IMR-90 (cell line): Measurements from ENCODE around the gene DOK3. TPM values are rescaled to one million over a fixed set of nuclear protein-coding genes. Genes with fewer than 3 reads are reported as not detected.

ENCODE experiments used
- ATAC-seq: fragments of 200-7000 bp; cut with Tn5 transposase; 2 replicates; pipeline ENCODE4 v1.9.1; 2020; ENCODE audit warnings: low read depth, mild to moderate bottlenecking, moderate library complexity
- BruUV-seq: library from RNA; stranded (reverse); fragments of 400-500 nt; replicated peaks from 2 replicates; lab custom pipeline; 2021; lab: Mats Ljungman, UMichigan
- CTCF ChIA-PET: fragments of 300-600 bp; formaldehyde crosslinking; extraction: SDS; loops from one replicate; lab custom pipeline; 2021; ENCODE audit warnings: antibody characterized with exemption; lab: Yijun Ruan, JAX
- POLR2A ChIA-PET: fragments of 300-600 bp; sonication (Branson Sonifier 250); formaldehyde crosslinking; loops from one replicate; lab custom pipeline; 2022; ENCODE audit warnings: antibody characterized with exemption; ENCODE audit not compliant: unreplicated experiment; lab: Charles Lee
- DNase-seq: peaks from one replicate; pipeline ENCODE4 v3.0.0; 2013
- H2AFZ ChIP-seq: replicated peaks from 2 replicates; pipeline ENCODE3; 2013; ENCODE audit warnings: low read length, mild to moderate bottlenecking; ENCODE audit not compliant: poor library complexity
- H2AK5ac ChIP-seq: 2 replicates; pipeline ENCODE4 v1.6.1; 2013; ENCODE audit warnings: low read depth, low read length, inconsistent platforms
- H2AK9ac ChIP-seq: replicated peaks from 2 replicates; pipeline ENCODE3; 2013; ENCODE audit warnings: mild to moderate bottlenecking, low read depth, low read length, moderate library complexity; ENCODE audit not compliant: poor library complexity
- H2BK120ac ChIP-seq: 2 replicates; pipeline ENCODE4 v1.6.1; 2013; ENCODE audit warnings: low read depth, low read length, inconsistent platforms
- H2BK15ac ChIP-seq: 3 replicates; pipeline ENCODE4 v1.6.1; 2013; ENCODE audit warnings: low read depth, low read length, inconsistent platforms
- H2BK20ac ChIP-seq: 2 replicates; pipeline ENCODE4 v1.6.1; 2013; ENCODE audit warnings: low read depth, mild to moderate bottlenecking, inconsistent platforms, low read length, moderate library complexity
- H2BK5ac ChIP-seq: 2 replicates; pipeline ENCODE4 v1.6.1; 2013; ENCODE audit warnings: mild to moderate bottlenecking, low read depth, low read length, inconsistent platforms; ENCODE audit not compliant: poor library complexity, severe bottlenecking
- H3K14ac ChIP-seq: replicated peaks from 2 replicates; pipeline ENCODE4 v1.6.1; 2013; ENCODE audit warnings: low read depth, low read length, inconsistent platforms
- H3K18ac ChIP-seq: 2 replicates; pipeline ENCODE4 v1.6.1; 2013; ENCODE audit warnings: low read depth, low read length, control low read depth
- H3K23ac ChIP-seq: 2 replicates; pipeline ENCODE4 v1.6.1; 2013; ENCODE audit warnings: low read depth, low read length, inconsistent platforms
- H3K27ac ChIP-seq: 2 replicates; pipeline ENCODE4 v1.5.1; 2013; ENCODE audit warnings: mild to moderate bottlenecking, control low read depth, low read length; ENCODE audit not compliant: insufficient read depth
- H3K27me3 ChIP-seq: 2 replicates; pipeline ENCODE4 v1.6.1; 2013; ENCODE audit warnings: low read length; ENCODE audit not compliant: control insufficient read depth, insufficient read depth
- H3K36me3 ChIP-seq: 2 replicates; pipeline ENCODE4 v1.6.1; 2013; ENCODE audit warnings: low read length, mixed read lengths; ENCODE audit not compliant: control insufficient read depth, insufficient read depth
- H3K4ac ChIP-seq: 2 replicates; pipeline ENCODE4 v1.6.1; 2013; ENCODE audit warnings: low read depth, low read length, inconsistent platforms
- H3K4me1 ChIP-seq: 2 replicates; pipeline ENCODE4 v1.6.1; 2013; ENCODE audit warnings: low read length, mixed read lengths; ENCODE audit not compliant: control insufficient read depth, insufficient read depth
- H3K4me2 ChIP-seq: 2 replicates; pipeline ENCODE4 v1.6.1; 2013; ENCODE audit warnings: low read depth, mild to moderate bottlenecking, control low read depth, low read length, moderate library complexity
- H3K4me3 ChIP-seq: 2 replicates; pipeline ENCODE4 v1.5.1; 2013; ENCODE audit warnings: low read depth, mild to moderate bottlenecking, control low read depth, low read length, moderate library complexity; ENCODE audit not compliant: insufficient read depth
- H3K56ac ChIP-seq: 2 replicates; pipeline ENCODE4 v1.6.1; 2013; ENCODE audit warnings: low read length, inconsistent platforms; ENCODE audit not compliant: insufficient read depth; ENCODE audit errors: extremely low read depth
- H3K79me1 ChIP-seq, 2 experiments: 2 replicates each; pipeline ENCODE4 v1.6.1; 2013; ENCODE audit warnings: low read length in 2 of 2, inconsistent platforms in 1 of 2, low read depth in 1 of 2
- H3K9ac ChIP-seq: 2 replicates; pipeline ENCODE4 v1.6.1; 2013; ENCODE audit warnings: low read depth, low read length, control low read depth
- H3K9me1 ChIP-seq: 2 replicates; pipeline ENCODE4 v1.6.1; 2013; ENCODE audit warnings: low read length, inconsistent platforms; ENCODE audit not compliant: insufficient read depth
- H3K9me3 ChIP-seq: 2 replicates; pipeline ENCODE4 v1.6.1; 2013; ENCODE audit warnings: low read length; ENCODE audit not compliant: control insufficient read depth, insufficient read depth
- H4K20me1 ChIP-seq: 2 replicates; pipeline ENCODE4 v1.6.1; 2013; ENCODE audit warnings: low read length, inconsistent platforms; ENCODE audit not compliant: insufficient read depth
- H4K5ac ChIP-seq: 2 replicates; pipeline ENCODE4 v1.6.1; 2013; ENCODE audit warnings: mild to moderate bottlenecking, low read depth, low read length, control low read depth
- H4K8ac ChIP-seq, 2 experiments: 2 replicates each; pipeline ENCODE4 v1.6.1; 2013; ENCODE audit warnings: low read depth in 2 of 2, low read length in 2 of 2, control low read depth in 1 of 2, inconsistent platforms in 1 of 2
- H4K91ac ChIP-seq: 2 replicates; pipeline ENCODE4 v1.6.1; 2013; ENCODE audit warnings: low read depth, low read length, inconsistent platforms; ENCODE audit not compliant: insufficient read depth
- CEBPB ChIP-seq: IDR thresholded peaks from 2 replicates; pipeline ENCODE4 v1.6.1; 2012; ENCODE audit warnings: low read depth, low read length, improper control_type of control experiment
- CHD1 ChIP-seq: IDR thresholded peaks from 2 replicates; pipeline ENCODE4 v1.6.1; 2012; ENCODE audit warnings: low read depth, low read length, improper control_type of control experiment
- NFE2L2 ChIP-seq: fragments of 150-350 bp; IDR thresholded peaks from 2 replicates; pipeline ENCODE4 v1.6.1; 2016; ENCODE audit warnings: low read depth, mild to moderate bottlenecking, low read length
- SMC3 ChIP-seq: fragments of 150-350 bp; IDR thresholded peaks from 2 replicates; pipeline ENCODE4 v1.6.1; 2016; ENCODE audit warnings: low read depth, mild to moderate bottlenecking, antibody characterized with exemption, low read length, moderate library complexity
- WGBS, 2 experiments: methylation state at CpG; one replicate each; pipeline versions ENCODE4 v1.1.5 to v1.1.7; 2013; ENCODE audit warnings: missing lambda C conversion rate in 2 of 2; ENCODE audit not compliant: insufficient read length in 1 of 2; ENCODE audit errors: extremely low coverage in 2 of 2; 5-methylcytosine and 5-hydroxymethylcytosine counted together
- dilution Hi-C: fragments of 300-500 bp; cut with HindIII; formaldehyde crosslinking; loops from one replicate; pipeline ENCODE4 v1.14.3; 2018; ENCODE audit warnings: low sequenced_read_pairs; ENCODE audit not compliant: unreplicated experiment
- in situ Hi-C: fragments of 300-500 bp; cut with MboI; formaldehyde crosslinking; loops from 3 replicates; pipeline ENCODE4 v1.14.3; 2019; ENCODE audit warnings: low sequenced_read_pairs, inconsistent platforms, mixed read lengths
- intact Hi-C: fragments of 100-400 bp; cut with micrococcal nuclease; formaldehyde crosslinking; loops from 2 replicates; pipeline ENCODE4 v1.10.0; 2022
- polyA plus RNA-seq, 3 experiments: library from polyadenylated mRNA; depleted of rRNA; stranded (reverse); fragments of >200 nt; gene quantifications; 2 replicates each; pipeline ENCODE4 v1.2.3, GENCODE V29; 2012; ENCODE audit warnings: low replicate concordance in 1 of 3
- total RNA-seq: library from RNA; depleted of rRNA; stranded (reverse); fragments of >200 nt; gene quantifications from 2 replicates; pipeline ENCODE4 v1.2.3, GENCODE V29; 2012

Gene DOK3
- total and polyA plus RNA-seq, 2 of the 4 experiments (the other 2 are of a cell fraction) = 0.54 to 3.9 TPM

- no peak overlapping the region for H3K9ac ChIP-seq
- peaks cover 77% of the 10 kb centered on the region for H4K20me1 ChIP-seq
- no peaks in the 10 kb centered on the region for H3K27me3 ChIP-seq
- H3K4ac ChIP-seq = no peak overlapping the region
- WGBS, 2 experiments = 94% methylated on average over 20 of the region's 25 CpGs; no CpG with 5 or more reads in 1 of the 2 experiments
- H2AK5ac ChIP-seq = no peak overlapping the region
- peaks cover 35% of the 10 kb centered on the region for H3K9me1 ChIP-seq
- H2BK20ac ChIP-seq = no peak overlapping the region
- H3K14ac ChIP-seq = no peak overlapping the region
- H4K8ac ChIP-seq = no peak overlapping the region
- dilution Hi-C loops (no loop called here), intact Hi-C loops (no loop called here), in situ Hi-C loops (no loop called here)
- no peak overlapping the region for H3K23ac ChIP-seq
- no peak overlapping the region for H4K91ac ChIP-seq
- no peak overlapping the region for H3K4me3 ChIP-seq
- ATAC-seq (no peak), DNase-seq (no peak)
- H3K56ac ChIP-seq = no peak overlapping the region
- no peak overlapping the region for H2BK5ac ChIP-seq
- ChIA-PET POLR2A (no interaction called here), CTCF (interaction anchor here (1.7 kb wide), 1 partner anchor 10 kb away, joined by 5 read pairs; no protein-coding TSS in a partner anchor)
- H3K79me1 ChIP-seq = peaks cover 32 to 82% of the 10 kb centered on the region in 2 experiments
- no TSS peak for BruUV-seq
- no peak overlapping the region for H2BK120ac ChIP-seq
- H3K27ac ChIP-seq = no peak overlapping the region
- no peaks in the 10 kb centered on the region for H3K9me3 ChIP-seq
- no peak overlapping the region for H2AFZ ChIP-seq
- peaks cover 64% of the 10 kb centered on the region for H3K36me3 ChIP-seq
- no peak overlapping the region for H4K5ac ChIP-seq
- no peak overlapping the region for H3K18ac ChIP-seq
- H2BK15ac ChIP-seq = no peak overlapping the region
- no peak overlapping the region for H3K4me2 ChIP-seq
- TF ChIP-seq CEBPB (no peak), CHD1 (no peak), SMC3 (no peak), NFE2L2 (no peak)
- no peak overlapping the region for H2AK9ac ChIP-seq
- H3K4me1 ChIP-seq = peaks cover 34% of the 10 kb centered on the region
Measured at GRCh38 chr5:177466861-177467260, 42.8 kb downstream of the DOK3 start.
